ENCODE data around the gene PRPSAP1.
A peak's percentile ranks its signal among the peaks of the same experiment; 100 is the strongest.
"Not testable (repeated sequence)": the region's sequence is repeated elsewhere in the genome, so short reads cannot be mapped to it uniquely, and the experiment has no call there.

The PRPSAP1 gene

DNA sequence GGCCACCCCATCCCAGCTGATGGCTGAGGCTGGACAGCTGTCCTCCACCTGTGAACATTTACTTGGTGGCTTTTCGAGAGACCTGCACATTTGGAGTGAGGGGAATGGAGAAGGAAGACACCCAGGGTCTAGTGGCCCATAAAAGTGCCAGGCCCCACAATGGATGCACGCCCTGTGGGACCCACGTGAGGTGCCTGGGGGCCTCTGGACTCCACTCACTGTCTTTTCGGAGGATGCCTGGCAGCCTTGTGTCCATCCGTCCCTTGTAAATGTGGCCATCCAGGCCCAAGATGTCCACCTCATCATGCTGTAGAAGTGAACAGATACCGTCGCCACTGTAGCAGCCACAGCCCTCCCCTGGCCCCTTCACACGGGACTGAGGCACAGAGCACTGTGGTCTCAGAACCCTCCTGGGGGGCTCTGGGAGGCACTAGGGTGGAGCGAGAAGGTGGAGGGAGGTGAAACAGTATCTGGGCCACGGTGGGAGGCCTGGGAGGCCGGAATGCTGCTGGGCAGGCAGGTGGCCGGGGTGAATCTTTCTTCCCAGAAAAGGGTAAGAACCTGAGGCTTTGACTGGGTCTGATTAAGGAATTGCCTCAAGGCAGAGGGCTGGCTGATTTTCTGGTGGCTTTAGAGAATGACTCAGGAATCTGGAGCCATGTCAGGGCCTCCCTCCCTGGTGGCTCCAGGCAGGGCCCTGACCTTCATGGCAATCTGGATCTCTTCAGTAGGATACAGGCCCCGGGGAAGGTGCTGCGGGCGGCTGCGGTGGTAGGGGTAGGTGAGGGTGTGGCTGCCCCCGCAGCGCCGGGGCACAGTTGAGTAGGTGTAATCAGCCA, 77.0 kb downstream of the PRPSAP1 start:
- no peak for DNase-seq

DNA sequence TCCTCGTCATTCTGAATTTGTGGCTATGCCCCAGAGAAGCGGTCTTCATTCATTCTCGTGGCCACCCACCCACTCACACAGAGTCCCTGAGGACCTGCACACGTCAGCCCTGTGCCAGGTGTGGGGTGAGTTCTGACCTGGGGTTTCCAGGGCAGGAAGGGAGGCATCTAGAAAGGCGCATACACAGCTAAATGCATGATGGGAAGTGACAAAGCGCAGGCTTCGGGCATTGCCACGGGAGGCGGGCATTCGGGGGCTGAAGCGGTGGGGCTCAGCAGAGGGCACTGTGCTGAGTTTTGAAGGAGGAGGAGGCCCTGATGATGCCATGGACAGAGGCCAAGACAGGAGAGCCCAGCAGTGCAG, 77.7 kb downstream of the PRPSAP1 start:
- DNase-seq: no peak

DNA sequence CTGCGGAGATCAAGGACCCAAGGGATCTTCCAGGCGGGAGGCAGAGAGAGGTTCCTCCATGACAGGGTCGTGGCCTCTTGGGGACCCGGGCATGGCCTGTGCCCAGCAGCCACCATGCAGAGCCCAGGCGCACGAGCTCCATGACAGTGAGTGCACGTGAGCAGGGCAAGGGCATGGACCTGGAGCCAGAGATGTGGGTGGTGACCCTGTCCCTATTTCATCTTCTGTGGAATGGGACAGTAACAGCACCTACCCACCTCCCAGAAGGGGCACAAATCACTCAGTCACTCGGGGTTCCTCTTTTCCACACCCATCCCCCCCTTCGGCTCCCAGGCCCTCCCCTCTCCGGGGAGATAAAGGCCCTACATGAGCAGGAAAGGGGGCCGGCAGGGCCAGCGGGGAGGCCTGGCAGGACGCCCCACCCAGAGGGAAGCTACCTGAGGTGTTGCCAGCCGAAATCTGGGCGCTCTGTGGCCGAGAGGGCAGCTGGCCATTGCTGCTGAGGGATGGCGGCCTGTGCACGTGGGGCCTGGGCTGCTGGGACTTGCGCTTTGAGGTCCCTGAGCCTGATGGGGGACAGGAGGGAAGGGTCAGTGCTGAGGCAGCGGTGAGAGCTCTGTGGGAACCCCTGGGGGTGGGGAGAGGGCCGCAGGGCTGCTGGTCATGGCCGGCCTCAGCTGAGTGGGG, 78.2 kb downstream of the PRPSAP1 start:
- DNase-seq: no peak

DNA sequence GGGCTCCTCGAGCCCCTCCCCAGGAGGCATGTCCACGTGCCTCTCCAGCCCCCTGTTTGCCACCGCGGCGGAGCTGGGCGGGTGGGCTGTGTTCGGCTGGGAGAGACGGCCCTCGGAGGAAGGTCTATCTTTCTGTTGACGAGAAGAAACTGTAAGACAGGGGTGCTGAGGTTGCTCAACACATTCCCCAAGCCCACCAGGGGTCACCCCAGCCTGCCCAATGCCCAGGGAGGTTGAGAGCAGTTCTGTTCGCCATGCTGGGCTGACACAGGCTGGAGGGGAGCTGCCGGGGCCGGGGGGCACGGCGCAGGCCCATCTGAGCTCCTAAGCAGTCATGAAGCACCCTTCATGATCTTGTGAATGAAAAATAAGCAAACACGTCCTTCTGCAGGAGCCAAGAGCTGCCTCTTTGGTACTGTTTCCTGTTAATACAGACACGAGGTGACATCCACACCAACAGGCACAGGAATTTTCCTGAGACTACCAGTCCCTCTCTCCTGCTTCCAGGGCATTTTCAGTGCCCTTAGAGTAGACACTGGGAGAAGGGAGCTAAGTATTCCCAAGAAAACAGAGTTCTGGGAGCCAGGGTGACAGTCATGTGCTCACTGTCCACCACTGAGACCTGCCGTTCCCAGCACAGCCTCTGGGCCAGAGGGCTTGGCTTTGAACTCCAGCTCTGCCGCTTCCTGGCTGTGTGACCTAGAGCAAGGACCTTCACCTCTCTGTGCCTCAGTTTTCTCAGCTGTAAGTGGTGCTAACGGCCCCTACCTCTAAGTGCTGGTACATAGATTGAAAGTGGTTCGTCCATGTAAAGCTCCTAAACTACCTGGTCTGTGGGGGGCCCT, 79.4 kb downstream of the PRPSAP1 start:
- no peak for DNase-seq

DNA sequence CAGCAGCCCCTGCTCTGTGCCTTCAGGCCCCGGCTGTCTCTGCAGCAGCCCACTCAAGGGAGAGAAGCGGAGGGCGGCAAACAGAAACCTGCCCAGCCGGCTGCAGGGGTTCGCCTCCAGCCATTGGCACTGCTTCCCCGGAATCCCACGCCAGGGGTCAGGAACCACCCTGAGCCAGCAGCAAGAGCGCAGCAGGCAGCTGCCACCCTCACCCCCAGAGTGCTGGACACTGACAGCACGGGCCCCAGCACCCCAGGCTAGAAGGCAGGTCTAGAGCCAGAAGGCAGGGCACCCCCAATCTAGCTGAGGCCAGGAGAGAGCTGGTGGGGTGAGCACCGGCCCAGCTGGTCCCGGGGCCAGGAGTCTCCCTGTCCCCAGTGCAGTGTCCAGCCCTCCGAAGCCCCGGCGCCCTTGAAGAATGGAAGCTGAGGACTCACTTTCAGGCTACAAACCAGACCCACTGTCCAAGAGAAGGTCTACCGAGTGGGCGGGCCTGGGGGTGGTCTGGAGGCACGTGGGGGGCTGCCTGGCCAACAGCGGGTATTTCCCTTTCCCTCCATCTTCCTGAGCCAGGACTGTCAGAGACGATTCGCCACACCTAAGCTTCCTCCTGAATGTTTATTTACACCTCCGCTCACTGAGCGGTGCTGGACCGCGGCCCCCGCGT, 80.1 kb downstream of the PRPSAP1 start:
- no peak for DNase-seq

DNA sequence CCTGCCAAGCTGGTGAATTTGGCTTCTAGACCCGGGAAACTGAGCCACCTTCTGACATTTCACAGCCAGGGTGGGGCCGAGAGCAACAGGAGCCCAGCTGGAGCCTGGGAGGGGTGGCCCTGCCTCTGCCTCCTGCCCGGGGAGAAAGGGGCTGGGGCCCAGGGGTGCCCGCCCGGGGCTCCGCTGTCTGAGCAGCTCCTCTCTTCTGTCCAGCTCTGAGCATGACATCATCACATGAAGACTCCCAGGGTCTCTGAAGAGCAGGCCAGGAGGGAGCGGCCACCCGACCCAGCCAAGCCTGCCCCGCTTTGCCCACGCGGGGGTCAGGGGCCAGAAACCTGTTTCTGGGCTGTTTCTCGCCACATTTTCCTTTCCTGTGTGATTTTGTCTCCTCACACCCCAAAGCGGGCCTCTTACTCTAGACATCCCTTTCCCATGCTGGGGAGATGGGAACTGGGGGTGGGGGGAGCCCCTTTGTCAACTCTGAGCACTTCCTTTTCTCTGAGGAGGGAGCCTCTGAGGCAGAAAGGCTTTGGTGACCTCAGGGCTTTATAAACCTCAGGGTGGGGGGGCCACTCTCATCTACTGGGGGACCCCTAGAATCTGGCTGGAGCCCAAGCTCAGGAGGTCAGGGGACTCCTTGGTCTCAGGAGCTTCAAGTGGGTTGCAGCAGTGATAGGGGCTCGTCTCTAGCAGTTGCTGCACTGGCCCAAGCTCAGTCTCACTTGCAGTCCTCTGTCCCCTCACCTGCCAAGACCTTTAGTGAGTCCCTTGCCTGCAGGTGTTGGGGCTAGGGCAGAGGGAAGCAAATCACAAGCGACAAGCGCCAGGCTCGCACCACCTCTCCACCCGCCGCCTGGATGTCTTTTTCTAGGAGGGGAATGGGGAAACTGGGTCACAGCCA, 80.9 kb downstream of the PRPSAP1 start:
- no peak for DNase-seq

DNA sequence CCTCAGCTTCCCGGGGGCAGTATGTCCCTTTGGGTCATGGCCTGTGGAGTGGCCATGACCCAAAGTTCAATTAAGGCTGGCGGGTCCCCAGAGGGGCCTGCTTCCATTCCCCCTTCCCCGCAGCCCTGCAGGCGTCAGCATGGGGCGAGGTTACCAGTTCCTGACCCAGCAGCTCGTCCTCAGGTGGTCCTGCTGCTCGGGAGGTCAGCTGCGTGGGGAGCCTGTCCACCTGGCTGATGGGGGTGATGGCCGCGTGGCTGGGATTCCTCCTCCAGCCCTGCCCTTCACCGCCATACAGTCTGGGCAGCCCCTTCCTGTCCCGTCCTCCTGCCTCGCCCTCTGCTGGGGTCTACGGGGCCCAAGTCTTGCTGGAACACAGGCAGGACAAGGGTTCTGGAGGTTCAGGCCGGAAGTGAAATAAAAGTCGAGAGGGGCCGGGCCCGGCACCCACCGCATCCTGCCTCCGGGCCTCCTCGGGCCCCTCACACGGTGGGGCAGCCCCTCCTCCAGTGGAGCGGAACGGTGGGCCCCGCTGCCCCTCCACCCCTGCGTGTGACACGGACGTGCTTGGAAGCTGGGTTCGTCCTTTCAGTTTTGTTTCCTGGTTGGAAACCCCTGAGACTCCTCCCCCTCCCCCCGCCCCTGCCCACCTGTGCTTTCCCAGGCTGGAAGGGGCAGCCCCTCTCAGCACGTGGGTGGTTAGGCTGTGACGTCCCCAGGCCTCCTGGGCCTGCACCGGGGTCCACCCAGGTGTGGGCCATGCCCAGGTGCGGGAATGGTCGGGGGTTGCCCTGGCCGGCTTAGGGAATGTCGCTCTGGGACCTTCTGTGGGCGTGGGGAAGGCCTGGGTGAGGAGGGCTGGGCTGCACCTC, 81.8 kb downstream of the PRPSAP1 start:
- DNase-seq: no peak

DNA sequence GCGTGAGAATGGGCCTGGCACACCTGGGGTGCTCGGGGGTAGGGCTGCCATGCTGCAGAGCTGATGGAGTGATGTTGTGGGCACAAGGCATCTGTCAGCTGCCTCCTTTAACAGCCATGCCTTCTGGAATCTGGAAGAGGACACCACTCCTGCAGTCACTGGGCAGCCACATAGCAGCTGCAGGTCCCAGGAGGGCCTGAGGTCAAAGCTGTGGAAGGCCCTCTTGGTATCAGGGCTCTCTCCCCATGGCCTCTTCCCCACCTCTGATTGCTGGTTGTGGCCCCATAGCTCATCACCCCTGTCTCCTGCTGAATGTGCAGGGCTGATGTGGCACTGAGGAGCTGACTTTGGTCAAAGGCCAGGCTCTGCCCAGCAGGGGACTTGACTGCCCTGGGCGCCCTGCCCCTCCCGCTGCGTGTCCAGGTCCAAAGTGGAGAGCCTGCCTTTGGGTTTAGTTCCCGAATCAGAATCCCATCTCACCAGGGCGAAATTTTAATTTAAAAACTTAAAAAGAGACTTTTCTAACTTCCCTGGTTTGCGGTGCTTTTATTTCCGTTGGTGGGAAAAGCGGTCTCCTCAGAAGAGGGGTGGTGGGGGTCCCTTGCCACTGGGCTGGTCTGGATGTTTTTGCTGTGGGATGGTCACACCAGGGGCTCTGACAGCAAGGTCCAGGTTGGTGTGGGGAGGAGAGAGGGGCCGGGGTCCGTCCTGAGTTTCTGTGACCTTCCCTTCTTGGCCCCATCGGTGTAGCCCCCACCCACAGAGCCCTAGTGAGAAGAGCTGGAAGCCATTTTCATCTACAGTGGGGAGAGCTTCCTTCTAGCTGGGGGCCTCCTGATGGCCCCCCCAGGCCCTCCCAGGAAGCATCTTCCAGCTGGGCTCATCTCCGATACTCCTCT, 82.7 kb downstream of the PRPSAP1 start:
- no peak for DNase-seq

DNA sequence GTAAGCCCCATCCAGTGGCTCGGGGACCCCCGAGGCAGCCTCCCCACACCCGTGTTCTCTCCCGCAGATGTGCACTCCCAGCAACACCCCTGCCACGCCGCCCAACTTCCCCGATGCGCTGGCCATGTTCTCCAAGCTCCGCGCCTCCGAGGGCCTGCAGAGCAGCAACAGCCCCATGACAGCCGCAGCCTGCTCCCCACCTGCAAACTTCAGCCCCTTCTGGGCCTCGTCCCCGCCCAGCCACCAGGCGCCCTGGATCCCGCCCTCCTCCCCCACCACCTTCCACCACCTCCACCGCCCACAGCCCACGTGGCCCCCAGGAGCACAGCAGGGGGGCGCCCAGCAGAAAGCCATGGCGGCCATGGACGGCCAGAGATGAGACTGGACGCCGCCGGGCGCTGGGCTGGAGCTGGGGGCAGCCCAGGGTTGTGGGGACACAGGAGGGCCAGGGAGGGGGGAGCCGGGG, 83.6 kb downstream of the PRPSAP1 start:
- no peak for DNase-seq

DNA sequence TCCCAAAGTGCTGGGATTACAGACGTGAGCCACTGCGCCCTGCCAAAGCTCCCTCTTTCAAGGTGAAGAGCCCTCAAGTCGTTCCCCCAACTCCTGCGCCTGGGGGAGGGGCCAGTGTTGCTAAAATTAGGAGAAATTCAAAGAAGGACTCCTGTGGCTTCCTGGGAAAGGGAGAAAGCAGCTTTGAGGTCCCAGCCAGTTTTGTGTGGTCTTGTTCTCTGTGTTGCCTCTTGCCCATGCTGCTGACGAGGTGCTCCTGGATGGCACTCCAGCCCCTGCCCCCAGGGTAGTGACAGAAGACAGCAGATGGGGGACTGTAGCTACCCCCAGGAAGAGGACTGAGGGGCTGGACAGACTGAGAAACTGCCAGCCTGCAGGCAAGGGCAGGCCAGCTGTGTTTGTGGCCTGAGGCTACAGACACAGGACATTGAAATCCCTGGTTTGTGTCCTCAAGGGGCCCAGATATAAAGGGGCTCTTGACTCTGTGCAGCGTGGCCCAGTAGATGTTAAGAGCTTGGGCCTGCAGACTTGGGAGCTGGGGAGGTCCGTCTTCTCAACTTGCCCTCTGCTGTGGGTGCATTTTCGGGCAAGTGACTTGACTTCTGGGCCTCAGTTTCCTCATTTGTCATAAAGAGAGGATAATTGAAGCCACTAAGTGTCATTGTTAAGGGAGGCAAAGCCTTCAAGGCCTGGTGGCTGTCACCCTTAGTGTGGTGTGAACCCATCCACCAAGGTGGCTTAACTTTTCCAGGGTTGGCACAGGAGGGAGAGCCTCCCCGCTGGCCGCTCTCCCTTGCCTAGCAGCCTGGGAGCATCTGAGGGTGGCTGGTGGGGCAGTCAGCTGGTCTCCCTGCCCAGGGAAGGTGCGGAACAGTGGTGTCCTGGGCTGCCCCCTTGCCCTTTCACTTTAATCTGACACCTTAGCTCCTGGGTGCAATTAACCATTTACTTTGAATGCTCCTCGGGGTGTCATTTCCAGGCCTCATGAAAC, 84.4 kb downstream of the PRPSAP1 start:
- no peak for DNase-seq

DNA sequence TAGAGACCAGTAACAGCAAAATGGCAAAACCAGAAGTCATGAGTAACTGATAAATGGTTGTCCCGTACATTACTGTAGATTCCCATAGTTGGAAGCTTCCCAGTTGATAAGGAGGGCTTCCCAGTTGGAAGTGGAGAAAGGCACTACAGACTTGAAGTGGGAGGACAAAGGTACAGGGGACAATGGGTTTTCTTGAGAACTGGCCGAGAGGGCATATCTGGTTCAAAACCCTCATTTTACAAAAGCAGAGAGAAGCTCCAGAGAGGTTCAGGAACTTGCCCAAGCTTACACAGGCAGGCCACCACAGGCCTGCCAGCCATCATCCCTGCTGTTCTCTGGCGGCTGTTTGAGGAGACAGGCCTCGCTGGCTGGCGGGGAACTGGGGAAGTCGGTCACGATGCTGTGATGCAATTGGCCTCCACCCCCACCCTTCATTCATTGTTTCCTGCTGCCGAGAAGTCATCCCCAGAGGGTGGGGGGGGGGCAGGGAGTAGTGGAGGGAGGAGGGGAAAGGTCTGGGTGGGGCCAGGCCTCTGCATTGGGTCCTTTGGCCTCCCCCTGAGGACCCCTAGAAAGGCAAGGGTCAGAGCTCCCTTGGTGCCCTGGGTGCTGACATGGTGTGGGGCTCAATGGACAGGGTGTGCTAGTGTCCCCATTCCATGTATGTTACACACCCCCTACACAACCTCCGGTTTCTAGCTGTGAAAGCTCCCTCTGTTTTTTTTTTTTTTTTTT, 85.5 kb downstream of the PRPSAP1 start:
- peak; percentile 64 for DNase-seq

DNA sequence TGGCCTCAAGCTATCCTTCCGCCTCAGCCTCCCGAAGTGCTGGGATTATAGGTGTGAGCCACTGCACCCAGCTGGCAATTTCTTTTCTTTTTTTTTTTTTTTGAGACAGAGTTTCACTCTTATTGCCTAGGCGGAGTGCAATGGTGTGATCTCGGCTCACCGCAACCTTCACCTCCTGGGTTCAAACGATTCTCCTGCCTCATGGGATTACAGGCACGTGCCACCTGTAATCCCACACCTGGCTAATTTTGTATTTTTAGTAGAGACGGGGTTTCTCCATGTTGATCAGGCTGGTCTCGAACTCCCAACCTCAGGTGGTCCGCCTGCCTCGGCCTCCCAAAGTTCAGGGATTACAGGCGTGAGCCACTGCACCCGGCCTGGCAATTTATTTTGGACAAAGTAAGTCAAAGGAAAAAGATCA, 86.1 kb downstream of the PRPSAP1 start:
- DNase-seq: not testable (repeated sequence)

DNA sequence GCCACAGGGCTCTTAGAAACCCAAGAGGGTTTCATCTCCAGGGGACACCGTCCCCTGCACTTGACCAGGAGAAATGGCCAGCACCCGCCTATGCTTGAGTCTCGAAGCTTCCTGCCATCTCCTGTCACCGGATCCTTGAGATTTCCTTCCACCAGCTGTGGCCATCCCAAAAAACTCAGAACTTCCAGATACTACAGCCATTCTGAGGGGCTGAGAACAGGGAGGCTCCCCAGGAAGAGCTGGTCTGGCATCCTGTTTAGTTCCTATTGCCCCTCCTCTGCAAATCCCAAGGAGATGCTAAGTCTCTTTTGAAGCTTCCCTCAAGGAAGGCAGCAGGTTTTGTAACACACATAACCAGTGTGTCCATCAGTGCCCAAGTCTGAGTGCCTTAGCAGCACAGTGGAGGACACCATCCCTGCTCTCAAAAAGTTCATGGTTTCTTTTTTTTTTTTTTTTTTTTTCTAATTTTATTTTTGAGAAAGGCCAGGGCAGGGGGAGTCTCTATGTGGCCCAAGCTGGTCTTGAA, 86.6 kb downstream of the PRPSAP1 start:
- DNase-seq: no peak

DNA sequence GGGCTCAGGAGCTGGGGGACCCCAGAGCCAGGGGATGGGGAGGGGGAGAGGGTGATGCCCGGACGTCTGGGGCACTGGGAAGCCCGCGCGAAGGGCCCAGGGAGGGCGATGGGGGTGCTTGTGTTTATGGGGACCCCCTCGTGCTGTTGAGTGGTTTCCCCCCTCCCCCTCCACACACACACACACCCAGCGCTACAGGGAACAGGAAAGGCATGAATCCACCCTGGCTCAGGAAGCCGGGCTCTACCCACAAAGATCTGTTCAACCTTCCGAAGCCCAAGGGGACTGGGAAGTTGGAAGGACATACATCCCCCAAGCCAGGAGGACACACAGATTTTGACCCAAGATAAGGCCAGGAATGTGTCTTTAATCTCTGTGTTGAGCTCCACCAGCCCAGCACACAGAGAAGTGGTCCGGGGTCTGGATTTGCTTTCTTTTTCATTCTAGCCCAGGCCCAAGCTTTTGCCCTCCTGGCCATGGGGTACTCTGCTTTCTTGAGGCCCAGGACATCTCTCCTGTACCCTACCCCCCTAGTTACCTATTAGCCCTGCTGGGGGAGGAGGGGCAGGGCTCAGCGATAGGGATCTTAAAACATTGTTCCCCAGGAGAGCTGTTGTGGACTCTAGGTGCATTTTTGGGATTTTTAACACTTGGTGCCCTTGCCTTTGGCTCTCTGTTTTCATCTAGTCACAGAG, 87.3 kb downstream of the PRPSAP1 start:
- peak; percentile 28 for DNase-seq

DNA sequence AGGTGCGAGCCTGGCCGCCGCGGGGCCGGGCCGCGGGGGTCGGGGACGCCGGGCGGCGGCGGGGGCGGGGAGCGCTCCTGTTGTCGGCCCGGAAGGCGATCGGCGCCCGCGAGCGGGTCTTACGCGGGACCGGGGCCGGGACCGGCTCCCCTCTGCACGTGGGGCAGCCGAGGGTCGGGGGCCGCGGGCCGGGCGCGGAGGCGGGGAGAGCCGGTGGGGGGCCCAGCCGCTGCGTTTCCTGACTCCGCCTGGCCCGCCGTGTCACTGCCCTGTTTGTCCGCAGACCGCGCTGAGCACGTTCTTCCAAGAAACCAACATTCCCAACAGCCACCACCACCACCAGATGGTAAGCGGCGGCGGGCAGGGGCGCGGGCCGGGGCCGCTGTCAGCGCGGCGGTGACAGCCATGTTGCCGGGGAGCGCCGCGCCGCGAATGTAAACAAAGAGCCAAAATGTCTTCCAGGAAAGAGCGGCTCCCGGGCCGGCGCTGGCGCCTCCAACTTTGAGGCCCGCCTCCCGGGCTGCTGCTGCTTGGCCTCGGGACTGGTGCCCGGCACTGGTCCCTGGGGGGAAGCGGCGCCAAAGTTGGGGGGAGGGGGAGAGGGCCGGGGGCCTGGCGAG, 88.0 kb downstream of the PRPSAP1 start:
- peak; percentile 47 for DNase-seq

Measured in HCEC 1CT (cell line).